Breast epithelium (tissue), 3 donors: Measurements from ENCODE around the gene VKORC1L1.
"Not testable (repeated sequence)": the region's sequence is repeated elsewhere in the genome, so short reads cannot be mapped to it uniquely, and the experiment has no call there.

ENCODE experiments used
- CTCF ChIP-seq, 3 donors: fragments of 450-650 bp; IDR thresholded peaks; one replicate each; pipeline ENCODE4 v1.5.1; 2016 to 2017; ENCODE audit warnings: antibody characterized with exemption in 3 of 3, mild to moderate bottlenecking in 3 of 3, moderate library complexity in 3 of 3
- POLR2A ChIP-seq: fragments of 450-650 bp; IDR thresholded peaks from one replicate; pipeline ENCODE4 v1.6.1; 2016; ENCODE audit warnings: antibody characterized with exemption, mild to moderate bottlenecking, moderate library complexity
- POLR2AphosphoS5 ChIP-seq, 3 donors: sonication (generic); formaldehyde crosslinking; IDR thresholded peaks; one replicate each; pipeline ENCODE4 v1.6.1; 2017; ENCODE audit warnings: antibody characterized with exemption in 3 of 3

- not testable (repeated sequence) for TF ChIP-seq CTCF (IDR thresholded peaks at IDR 0.05); POLR2A; POLR2AphosphoS5 (IDR thresholded peaks at IDR 0.05)
These were observed 14.2 kb upstream of the VKORC1L1 start for GRCh38 chr7:65858660-65859059.
